ENCODE data around the gene TSPAN18. TPM values are rescaled to one million over a fixed set of nuclear protein-coding genes. Genes with fewer than 3 reads are reported as not detected.

The TSPAN18 gene
- polyA plus RNA-seq, 4 donors: 47.8 to 59.6 (median 53.6) TPM

DNA sequence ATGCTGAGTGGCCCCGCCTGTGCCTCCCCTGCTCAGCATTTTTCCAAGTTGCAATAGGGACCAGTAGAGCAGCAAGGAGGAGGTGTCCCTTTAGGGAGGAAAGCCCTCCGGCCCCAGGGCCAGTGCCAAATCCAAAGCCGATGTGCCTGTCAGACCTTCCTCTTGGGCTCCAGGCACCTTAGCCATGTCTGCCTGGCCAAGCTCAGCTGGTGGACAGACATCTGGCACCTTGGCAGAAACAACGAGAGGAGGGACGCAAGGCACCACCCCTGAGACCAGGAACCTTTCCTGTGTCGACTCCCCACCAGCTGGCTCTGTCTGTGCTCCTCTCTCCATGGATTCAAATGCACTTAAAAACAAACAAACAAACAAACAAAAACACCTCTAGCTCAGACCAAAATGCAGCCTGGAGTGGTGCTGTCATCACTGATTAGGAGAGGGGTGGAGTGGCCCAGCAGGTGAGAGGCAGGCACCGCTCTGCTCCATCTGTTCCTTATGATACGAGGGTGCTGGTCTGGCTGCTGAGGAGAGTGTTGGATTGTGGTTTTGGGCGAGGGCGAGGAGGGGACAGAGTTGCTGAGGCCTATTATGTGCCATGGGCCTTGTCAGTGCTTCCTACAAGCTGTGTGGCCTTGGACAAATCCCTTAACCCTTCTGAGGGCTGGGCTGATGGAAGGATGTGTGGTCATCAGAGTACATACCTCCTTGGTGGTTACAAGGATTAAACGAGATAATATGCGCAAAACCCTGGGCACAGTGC is 177.7 kb downstream of the TSPAN18 start:
- DNase-seq (ENCODE audit: low read depth in 4 of 4, low spot score in 3 of 4): no peak

DNA sequence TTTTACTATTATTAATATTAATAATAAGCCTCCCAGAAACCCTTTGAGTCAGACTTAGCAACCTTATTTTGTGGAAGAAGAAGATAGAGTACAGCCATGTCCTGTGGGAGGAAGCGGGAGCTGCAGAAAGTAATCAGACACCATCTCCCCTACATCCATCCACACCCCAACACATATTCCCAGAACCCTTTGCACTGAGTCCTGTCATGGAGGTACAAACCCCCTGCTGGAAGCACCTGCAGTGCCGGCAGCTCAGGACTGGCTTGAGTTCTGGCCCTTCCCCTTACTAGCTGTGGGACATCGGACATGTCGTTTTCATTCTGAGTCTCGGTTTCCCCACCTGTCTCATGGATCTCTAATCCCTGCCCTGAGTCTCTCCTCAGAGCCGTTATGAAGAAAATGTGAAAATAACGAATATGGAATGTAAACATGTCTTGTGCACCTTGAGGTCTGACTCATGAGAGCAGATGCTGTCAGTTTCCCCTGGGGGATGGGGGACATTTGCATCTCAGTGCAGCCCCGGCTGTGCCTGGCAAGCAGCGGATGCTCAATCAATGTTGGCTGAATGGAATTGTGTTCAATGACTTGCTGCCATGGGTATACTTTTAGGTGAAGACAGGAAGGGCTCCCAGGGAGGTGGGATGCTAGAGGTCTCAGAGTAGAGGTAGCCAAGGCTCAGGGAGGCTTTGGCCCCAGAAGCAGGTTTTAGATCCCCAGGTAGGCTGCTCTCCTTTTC is 178.5 kb downstream of the TSPAN18 start:
- DNase-seq (ENCODE audit: low read depth in 4 of 4, low spot score in 3 of 4): no peak

DNA sequence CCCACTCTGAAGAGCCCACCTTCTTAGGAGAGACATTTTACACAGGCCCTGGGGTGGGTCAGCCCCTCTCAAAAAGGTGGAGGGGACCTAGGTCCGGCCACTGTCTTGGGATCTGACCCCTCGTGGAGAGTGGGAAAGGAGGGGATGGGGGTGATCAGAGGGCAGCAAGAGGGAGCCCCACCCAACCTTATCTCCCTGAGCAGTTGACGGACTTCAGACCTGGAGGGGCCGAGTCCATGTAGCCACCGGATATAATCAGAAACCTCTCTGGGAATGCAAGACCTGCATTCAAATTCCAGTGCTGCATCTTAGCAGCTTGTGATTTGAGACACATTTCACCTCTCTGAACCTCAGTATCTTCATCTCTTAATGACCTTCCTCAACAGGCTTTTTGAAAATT is 179.9 kb downstream of the TSPAN18 start:
- DNase-seq (ENCODE audit: low read depth in 4 of 4, low spot score in 3 of 4): no peak

DNA sequence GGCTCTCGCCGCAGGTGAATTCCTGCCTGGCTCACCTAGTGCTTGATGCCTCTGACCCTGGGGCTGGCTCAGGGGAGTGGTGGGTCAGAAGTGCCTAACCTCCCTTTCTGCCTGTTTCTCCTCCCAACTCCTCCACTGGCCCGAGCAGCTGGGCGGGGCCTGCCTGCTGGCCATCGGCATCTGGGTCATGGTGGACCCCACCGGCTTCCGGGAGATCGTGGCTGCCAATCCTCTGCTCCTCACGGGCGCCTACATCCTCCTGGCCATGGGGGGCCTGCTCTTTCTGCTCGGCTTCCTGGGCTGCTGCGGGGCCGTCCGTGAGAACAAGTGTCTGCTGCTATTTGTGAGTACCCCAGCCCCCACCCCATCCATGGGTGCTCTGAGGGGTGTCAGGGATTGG is 182.8 kb downstream of the TSPAN18 start:
- no peak for DNase-seq (ENCODE audit: low read depth in 4 of 4, low spot score in 3 of 4)

DNA sequence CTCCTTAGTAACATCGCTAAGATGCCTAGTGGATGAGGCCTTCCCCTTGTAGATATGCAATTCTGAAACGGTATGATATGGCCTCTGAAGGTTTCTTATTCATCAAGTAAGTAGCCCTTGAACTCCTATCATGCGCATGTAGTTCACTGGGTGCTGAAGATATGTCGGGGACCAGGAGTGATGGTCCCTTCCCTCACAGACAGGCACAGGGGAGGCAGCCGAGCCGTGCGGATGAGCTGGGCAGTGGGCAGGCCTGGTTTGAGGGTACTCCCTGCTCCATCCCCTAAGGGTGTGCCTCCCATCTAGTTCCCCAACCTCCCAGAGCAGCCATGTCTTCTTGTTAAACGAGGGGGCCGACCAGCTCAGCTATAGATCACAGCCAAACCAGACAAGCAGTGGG is 183.8 kb downstream of the TSPAN18 start:
- no peak for DNase-seq (ENCODE audit: low read depth in 4 of 4, low spot score in 3 of 4)

DNA sequence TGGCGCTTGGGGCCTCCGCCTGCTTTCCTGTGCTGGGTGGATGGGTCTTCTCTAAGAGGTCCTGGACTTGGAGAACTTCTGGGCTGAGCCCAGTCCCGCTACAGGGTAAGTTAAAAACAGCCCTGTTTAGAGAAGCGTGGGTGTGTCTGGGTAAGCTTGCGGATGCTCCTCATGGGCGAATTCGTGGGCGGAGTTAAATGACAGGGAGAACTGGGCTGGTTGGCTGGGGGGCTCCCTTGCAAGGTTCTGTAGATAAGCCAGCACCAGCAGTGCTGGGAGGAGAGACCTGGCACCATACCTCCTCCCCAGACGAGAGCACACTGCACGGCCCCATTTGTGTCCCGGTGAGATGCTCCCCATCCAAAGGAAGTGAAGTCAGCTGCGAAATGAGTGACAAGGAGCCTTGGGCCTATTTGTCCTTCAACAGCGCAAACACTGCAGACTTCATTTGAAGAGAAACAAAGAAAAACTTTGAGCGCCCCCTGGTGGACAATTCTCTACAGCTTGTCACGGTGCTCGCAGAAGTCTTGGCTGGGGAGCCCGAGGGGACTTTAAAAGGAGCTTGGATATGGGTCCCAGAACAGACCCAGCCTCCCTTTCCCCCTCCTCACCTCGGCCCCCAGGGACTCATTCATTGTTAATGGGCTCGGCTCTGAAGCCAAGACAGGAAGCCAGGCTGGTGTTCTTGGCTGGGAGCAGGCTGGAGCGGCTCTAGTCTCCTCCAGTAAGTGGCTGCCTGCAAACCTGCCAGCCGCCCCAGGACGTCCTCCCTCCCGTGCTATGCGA is 184.5 kb downstream of the TSPAN18 start:
- DNase-seq (ENCODE audit: low read depth in 4 of 4, low spot score in 3 of 4): peak; percentile 68 to 85 (median 80)

DNA sequence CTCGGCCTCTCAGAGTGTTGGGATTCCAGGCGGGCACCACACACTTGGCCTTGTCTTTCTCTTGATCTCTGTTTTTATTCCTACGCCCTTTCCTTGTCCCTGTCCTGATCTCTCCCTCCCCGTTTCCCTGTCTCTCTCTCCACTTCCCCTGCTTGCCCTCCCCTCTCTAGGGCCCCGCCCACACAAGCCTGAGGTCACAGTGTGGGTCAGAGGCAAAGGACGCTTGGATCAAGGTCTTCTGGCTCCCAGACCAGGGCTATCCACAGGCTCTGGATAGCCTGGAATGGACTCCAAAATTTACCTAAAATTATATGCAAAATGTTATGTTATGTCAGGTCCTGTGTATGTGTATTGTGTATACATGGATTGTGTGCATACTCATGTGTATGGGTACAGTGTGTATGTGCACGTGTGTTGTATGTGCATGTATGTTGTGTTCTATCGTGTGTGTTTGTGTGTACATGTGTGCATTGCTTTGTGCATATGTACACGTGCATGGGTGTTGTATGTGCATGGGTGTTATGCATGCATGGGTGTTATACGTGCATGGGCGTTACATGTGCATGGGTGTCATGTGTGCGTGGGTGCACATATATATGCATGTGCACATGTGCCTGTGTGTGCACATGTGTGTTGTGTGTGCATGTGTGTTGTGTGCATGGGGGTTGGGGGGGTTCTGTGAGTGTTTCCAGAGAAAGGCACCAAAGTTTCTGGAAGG is 185.7 kb downstream of the TSPAN18 start:
- DNase-seq (ENCODE audit: low read depth in 4 of 4, low spot score in 3 of 4): no peak

DNA sequence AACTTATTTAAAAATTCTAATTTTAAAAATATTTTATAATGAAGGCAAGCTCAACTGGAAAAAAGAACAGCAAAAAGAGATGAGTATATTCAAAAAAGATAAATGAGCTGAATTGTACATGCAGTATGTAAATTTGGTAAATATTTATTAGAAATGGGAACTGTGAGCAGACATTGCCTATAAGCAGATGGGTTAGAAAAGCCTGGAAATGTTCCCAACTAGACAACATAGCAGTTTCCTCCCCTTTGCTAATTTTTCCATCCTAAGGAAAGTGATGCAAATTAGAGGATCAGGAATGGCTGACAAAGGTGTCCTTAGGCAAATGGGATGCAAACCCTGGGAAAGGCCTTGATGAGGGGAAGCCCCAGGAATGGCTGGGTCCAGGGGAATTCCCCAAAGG is 186.7 kb downstream of the TSPAN18 start:
- DNase-seq (ENCODE audit: low read depth in 4 of 4, low spot score in 3 of 4): no peak

DNA sequence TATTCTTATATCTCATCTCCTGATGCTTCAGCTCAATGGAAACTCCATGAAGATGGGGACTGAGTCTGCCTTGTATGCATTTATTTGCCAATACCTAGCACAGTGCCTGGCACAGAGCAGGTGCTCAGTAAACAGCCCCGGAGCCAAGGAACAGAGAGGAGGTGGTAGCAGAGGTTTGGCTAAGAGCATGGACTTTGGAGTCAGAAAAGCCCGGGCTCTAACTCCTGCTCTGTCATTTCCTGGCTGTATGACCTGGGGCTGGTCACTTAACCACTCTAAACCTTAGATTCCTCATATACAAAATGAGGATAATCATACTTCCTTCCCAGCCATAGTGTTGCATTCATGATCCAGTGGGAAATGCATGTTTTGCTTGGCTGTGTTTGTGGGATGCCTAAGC is 187.3 kb downstream of the TSPAN18 start:
- DNase-seq (ENCODE audit: low read depth in 4 of 4, low spot score in 3 of 4): no peak

DNA sequence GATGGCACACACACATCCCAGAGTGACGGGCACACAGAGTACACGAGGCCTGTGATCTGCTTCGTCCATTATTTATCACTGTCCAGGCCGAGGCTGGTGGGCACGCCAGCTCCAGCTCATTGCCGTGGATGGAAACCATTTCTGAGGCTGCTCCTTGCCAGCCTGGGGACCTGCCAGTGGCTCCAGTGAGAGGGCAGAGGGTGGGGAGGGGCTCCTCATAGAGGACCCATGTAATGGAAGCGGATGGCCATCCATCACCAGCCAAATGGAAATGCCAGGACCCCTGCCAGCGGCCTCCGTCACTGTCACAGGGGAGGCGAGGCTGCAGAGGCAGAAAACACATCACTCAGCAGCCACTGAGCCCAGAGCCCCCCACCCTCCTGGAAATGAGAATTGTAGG is 188.2 kb downstream of the TSPAN18 start:
- DNase-seq (ENCODE audit: low read depth in 4 of 4, low spot score in 3 of 4): no peak

DNA sequence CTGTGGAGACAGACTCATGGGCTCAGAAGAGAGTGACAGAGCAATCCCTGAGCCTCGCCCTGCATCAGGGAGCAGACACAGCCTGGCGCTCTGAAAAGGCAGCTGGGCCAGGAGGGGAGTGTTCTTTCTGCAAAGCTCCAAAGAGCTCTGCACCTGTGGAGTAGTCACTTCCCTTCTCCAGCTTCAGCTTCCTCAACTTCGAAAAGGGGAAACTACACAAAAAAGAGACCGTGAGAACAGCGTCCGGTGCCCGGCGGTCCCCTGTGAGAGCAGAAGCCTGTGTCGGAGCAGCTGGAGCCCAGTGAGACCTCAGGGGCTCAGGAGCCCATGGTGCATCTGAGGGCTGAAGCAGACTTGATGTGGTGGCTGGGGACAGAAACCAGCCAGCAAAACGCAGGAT is 188.9 kb downstream of the TSPAN18 start:
- no peak for DNase-seq (ENCODE audit: low read depth in 4 of 4, low spot score in 3 of 4)

DNA sequence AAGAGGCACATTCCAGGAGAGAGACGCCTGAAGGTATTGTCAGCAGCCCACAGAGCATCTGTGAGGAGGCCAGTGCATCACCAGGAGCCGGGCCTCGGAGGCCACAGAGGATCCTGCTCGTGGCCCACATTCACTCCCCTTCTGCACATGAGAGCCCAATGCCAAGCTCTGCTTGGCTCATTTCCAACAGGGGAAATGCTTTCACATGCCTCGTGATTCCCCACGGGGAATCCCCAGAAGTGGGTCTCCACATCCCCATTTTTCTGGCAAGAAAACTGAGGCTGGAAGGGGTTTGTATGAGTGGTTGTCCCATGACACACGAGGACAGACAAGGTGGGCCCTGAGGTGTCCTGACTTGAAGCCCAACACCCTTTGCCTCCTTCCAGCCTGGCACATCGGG is 189.6 kb downstream of the TSPAN18 start:
- DNase-seq (ENCODE audit: low read depth in 4 of 4, low spot score in 3 of 4): no peak

DNA sequence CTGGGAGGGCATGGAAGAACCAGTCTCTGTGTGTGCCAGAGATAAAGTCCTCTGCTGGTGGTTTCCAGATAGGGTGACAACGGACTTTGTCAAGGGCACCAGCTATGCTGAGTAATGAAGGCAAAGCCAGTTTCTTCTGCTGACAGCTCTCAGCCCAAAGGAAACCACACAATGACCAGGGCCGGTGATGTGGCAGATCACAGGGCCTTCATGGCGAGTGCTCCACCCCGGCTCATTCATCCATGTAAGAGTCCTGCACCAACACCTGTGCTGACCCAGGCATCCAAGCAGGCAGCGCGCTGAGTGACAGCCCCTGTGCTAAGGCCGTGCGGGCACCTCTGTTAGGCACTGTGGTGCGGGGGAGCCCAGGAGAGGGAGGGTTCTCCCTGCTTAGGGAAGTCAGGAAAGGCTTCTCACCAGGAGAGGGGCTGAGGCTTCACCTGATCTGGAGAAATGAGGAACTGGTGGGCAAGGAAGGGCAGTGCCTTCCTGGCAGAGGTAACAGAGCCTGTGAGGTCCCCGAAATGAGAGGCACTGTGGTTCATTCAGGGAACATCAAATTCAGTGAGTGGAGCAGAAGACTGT is 190.1 kb downstream of the TSPAN18 start:
- no peak for DNase-seq (ENCODE audit: low read depth in 4 of 4, low spot score in 3 of 4)

DNA sequence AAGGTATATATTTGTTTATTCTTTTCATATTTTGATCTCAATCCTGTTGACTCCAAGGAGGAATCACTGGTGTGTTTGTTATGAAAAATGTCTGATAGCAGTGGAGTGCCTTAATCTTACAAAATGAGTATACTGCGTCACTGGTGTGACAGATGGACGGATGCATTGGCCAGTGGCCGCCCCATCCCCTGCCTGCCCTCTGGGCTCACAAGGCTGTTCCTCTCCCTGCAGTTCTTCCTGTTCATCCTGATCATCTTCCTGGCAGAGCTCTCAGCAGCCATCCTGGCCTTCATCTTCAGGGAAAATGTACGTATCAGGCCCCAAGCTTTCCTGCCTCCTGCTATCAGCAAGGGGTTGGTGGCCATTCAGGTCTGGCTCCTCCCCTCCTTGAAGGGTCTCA is 191.0 kb downstream of the TSPAN18 start:
- DNase-seq (ENCODE audit: low read depth in 4 of 4, low spot score in 3 of 4): no peak

DNA sequence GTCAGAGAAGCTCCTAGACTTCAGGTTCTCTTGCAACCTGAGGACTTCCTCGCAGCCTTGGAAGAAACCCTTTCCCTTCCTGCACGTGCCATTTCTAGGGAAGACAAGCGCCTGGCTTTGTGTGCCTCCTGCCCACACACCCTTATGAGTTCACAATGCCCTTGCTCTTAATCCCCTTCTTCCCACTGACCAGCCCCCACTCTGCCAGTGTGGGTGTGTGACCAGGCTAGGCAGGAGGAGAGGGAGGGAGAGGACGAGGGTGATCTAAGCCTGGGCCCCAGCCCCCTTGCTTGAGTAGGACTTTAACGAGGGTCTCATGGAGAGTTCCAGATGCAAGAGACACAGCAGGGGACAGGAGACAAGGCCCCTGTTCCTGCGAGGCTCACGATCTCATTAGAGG is 193.7 kb downstream of the TSPAN18 start:
- no peak for DNase-seq (ENCODE audit: low read depth in 4 of 4, low spot score in 3 of 4)

DNA sequence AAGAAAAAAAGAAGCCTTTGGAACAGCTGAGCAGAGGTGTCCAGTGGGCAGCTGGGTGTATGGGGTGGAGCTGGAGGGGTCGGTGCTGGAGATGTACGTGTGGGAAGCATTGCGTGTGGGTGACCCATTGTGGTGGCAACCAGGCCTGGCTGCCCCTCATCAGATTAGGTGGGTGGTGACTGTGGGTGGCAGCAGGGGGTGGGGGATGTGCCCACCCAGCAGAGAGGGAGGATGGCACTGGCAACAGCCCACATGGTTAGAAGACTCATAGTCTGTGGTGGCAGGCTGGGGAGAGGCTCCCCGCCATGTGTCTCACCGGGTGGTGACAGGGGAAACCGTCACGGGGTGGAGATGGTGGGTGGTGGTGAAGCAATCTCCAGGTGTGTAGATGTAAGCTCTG is 196.4 kb downstream of the TSPAN18 start:
- DNase-seq (ENCODE audit: low read depth in 4 of 4, low spot score in 3 of 4): no peak

DNA sequence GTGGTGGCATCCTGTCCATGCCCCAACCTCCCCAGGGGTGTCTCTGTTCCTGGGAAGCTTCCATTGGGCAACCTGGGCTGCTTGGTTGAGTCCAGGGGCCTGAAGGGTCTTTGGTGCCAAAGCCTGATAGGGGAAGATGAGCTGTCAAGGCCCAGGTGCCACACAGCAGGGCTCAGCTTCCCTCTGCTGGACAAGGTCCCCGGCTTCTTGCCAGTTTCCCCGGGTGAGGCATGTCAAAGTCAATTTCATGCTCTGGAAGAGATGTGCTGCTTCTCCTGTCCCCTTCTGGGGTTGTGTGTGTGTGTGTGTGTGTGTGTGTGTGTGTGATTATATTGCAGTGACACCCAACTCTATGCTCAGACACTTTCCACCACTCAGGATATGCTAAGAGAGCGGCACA is 197.0 kb downstream of the TSPAN18 start:
- DNase-seq (ENCODE audit: low read depth in 4 of 4, low spot score in 3 of 4): no peak

DNA sequence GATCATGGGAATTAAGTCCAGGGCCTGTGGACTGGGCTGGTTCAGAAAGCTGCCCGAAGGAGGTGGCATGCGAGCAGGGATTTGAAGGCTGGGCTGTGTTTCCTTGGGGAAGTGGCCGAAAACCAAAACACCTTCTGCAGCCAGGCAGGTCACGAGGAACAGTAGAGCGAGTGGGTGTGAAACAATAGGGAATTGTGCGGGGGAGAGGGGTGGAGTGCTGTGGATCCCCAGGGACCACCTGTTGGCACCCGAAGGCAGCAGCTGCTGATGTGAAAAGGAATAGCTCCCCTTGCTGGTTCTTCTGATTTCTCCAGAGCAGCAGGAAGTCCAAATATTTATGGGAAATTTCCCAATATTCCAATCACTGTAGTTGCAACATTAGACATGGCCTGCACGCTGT is 199.3 kb downstream of the TSPAN18 start:
- DNase-seq (ENCODE audit: low read depth in 4 of 4, low spot score in 3 of 4): no peak

DNA sequence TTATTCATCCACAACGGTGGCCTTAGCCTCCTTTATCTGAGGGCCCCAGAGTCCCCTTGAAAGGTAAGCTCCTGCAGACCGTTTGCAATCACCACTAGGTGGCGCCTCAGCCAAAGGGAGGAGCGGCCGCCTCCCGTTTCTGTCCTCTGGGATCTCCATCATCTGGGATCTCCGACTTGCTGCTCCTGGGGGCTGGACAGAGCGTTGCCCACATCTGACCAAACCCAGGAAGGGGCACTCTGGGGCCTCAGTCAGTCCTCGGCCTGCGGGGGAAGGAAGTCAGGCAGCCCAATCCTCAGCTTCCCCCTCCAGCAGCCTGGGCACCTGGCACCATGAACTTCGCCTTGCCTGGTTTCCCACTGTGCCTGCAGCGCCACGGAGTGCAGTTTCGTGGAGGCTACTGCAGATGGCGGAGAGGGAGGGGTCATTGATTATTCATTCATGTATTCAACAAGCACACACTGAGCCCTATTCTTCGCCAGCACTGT is 200.5 kb downstream of the TSPAN18 start:
- no peak for DNase-seq (ENCODE audit: low read depth in 4 of 4, low spot score in 3 of 4)

DNA sequence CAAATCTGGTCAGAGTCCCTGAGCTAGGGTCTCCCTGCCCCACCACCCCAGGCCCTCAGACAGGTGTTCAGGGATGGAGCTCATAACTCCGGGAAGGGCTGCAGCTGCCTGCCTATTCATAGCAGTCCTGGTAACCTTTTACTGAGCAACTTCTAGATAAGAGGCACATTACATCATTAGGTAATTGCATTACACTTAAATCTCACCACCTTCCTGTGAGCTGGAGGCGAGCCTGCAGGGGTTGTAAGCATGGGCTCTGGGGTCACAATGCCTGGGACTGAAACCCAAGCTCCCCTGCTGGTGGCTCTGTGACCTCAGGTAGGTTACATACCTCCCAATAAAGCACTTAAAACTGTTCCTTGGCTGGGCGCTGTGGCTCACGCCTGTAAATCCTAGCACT is 201.4 kb downstream of the TSPAN18 start:
- DNase-seq (ENCODE audit: low read depth in 4 of 4, low spot score in 3 of 4): no peak
